HG03135 (cell line): Measurements from ENCODE around the gene ZNF454.

Experiments
- ATAC-seq: cut with Tn5 transposase; IDR thresholded peaks from one replicate; pipeline ENCODE4 v1.9.1; 2021; ENCODE audit warnings: mild to moderate bottlenecking, moderate library complexity; ENCODE audit not compliant: unreplicated experiment

The ZNF454 gene

DNA sequence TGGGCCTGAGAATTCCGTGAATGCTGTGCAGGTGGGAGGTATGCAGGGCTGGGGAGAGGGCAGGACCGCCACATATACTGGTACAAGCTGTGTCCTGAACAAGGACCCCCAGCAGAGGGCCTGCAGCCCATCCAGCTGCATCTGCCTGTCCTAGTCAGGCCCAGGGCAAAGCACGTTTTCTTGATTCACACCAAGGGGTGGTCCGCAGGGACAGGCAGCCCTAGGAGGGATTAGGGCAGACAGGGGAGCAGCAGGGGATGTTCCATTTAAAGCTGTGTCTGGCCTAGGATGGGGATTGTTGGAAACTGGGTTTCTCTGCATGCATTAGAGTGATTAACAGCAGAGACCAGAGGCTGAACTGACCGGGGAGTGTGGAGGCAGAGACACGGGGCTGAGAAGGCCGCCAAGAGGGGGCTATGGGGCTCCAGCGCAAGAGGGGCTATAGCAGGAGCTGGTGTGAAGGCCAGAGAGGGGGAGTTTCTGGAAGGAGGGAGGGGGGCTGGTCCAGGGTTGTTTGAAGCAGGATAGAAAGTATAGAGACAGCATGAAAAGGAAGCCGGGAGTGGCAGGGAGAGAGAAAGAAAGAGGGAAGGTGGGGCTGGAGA is 51.4 kb downstream of the ZNF454 start:
- no peak for ATAC-seq

DNA sequence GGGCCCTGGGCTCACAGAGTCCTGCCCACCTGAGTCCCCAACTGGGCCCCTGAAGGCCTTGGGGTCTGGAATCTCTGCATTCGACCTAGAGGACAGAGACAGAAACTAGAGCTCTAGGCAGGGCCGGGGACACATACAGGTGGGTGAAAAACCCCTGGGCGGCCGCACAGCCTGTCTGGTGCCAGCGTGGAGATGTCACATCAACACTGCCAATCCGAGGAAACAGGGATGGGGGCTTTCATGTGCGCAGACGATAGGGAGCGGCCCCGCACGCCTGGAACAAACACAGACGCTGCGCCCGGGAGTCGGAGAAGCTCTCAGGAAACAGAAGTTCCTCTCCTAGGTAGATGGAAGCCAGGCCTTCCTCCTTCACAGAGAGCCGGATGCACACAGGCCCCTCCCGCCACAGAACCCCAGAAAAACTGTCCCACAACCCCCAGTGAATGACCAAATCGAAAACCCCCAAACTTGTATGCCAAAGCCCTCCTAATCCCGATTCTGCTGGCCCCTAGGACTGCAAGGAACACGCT is 52.3 kb downstream of the ZNF454 start:
- no peak for ATAC-seq

DNA sequence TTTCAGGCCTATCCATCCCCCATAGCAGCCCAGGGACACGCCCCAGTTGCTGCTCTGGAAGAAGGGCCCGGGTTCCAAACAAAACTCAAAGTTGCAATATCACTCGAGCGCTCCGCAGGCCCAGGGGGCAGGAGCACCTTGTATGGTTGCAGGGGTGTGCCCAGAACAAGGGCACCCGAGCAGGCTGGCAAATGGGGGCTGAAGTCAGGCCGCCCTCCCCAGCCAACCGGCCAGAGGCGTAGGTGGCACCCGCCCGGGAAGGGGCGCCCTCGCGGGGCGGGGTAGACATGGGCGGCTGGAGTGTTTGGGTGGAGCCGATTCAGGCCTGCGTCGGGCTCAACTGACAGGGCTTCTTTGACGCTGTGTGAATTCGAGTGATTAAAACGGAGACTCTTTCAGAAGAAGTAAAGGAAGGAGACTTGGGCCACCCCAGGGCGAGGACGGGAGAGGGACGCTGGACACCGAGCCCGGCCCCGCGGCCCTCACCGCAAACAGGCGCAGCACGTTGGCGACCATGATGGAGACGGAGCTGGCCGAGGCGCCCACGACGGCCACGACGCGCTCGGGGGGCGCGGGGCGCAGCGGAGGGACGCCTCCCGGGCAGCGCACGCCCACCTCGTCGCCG is 53.1 kb downstream of the ZNF454 start:
- no peak for ATAC-seq

DNA sequence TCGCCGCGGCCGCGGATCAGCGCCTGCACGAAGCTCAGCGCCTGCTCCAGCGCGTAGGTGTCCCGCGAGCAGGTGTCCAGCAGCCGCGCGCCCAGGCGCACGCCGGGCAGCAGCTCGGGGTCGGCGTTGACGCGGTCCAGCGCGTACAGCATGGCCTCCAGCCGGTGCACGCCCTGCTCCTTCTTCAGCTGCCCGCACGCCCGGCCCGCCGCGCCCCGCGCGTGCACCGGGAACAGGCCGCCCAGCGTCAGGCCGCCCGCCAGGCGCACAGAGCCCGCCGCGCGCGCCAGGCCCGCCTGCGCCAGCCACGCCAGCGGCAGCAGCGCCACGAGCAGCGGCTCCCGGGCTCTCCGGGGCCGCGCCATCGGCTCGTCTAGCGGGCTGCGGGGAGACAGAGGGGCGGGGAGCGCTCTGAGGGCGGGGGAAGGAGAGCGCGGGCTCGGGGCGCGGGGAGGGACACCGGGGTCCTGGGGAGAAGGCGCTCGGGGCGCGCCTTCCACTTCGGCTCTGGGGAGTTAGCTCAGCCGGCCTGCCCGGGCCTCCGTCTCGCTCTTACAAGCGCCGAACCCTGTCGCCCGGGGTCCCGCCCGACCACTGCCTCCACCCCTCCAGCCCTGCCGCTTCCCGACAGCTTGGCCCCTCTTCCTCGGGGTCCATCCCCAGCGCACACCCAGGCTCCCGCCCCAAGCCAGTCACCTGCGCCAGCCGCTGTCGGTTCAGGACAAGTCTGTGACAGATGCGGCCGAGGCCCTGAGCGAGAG is 53.8 kb downstream of the ZNF454 start, which contains the start of gene GRM6:
TSS of gene GRM6 (minus strand) at position 741 of the 761 bp plus-strand sequence. CDS start at position 365, 376 bp downstream.
- ATAC-seq, result no peak

DNA sequence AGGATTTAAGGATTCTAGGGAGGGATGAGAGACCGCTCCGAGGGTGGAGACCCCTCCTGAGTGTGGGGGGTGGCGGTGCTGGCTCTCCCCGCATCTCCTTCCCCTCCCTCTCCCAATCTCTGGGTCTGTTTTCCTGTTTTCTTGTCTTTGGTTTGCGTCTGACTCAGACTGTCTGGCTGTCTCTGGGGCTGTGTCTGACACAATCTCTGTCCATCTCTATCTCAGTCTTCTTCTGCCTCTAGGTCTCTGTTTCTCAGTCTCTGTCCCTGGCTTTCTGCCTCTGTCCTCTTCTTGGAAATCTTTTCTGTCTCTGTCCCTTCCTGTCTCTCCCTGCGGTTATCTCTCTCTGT is 54.3 kb downstream of the ZNF454 start:
- ATAC-seq, result no peak

DNA sequence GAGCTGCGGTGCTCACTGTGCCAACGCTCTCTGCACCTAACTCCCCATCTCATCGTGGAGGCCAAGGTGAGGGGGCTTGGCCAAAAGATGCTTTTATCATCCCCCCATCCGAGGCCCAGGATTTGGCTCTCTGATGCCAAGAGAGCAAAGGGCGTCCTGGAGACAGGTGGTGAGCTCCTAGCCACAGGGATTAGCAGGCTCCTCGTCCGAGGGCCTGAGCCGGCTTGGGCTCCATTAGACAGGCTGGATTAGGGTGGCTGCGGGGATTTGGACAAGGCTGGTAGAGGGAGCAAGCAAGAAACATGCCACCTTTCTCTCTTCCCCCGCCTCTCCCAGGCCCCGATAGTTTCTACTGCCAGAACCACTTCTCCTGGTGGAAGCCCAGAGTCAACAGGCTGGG is 55.2 kb downstream of the ZNF454 start:
- ATAC-seq, result no peak

DNA sequence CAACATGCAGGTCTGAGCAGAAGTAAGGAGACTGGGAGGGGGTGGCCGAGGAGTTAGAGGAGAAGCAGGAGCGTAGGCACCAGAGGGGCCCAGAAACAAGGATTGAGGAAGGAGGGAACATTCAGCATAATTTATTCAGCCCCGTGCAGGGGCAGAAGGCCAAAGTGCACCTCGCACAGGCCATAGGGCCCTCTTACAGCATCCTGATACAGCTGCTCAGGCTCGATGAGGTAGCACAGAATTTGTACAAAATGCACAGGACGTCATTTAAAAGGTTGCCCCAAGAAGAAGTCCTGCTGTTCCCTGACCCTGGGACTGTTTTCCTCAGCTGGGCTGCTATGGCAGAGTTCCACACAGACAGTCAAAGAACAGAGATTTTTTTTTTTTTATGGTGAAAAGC is 56.2 kb downstream of the ZNF454 start:
- ATAC-seq, result no peak

DNA sequence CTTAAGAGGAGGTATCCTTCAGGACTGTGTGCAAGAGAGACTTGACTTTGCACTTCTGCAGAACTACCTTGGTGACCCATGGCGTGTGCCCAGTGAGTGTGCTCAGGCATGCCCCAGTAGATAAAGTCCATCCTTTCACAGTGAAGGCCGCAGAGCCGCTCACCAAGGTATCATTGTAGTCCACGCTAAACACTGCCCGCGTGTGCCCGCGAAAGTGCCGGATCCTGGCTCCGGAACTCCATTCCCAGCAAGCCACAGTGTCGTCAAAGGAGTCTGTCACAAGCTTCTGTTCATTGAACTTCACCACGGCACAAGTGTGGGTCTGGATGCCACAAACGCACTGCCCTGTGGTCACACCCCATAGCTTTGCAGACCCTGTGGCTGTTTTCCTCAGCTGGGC is 57.4 kb downstream of the ZNF454 start:
- no peak for ATAC-seq

DNA sequence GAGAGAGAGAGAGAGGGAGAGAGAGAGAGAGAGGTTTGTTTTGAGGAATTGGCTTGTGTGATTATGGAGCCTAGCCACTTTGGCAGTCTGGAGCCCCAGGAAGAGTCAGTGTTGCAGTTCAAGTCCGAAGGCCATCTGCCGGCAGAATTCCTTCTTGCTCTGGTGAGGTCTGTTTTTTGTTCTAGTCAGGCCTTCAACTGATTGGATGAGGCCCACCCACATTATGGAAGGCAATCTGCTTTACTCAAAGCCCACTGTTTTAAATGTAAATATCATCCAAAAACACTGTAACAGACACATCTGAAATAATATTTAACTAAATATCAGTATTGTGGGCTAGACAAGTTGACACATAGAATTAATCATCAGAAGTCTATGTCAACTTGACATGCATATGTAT is 65.6 kb downstream of the ZNF454 start:
- ATAC-seq, result no peak

DNA sequence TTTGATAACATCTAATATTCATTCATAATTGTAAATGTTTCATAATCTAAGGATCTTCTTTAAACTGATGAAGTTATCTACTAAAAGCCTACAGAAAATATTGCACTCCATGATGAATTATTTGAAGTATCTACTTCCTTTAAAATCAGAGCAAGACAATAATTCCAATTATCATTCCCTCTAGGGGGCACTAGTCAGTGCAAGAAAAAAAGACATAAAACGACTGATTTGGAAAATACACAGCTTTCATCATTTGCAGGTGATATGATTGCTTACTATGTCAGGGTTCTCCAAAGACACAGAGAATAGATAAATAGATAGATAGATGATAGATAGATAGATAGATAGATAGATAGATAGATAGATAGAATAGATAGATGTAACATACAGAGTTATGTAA is 67.7 kb downstream of the ZNF454 start:
- no peak for ATAC-seq
